Neuronal stem cell (in vitro differentiated cells): ENCODE measurements around the gene RNASE11.

Source experiments
- DNase-seq: peaks from one replicate; pipeline ENCODE4 v3.0.0-alpha.2; 2013; ENCODE audit warnings: low spot score
- H2AFZ ChIP-seq: one replicate; pipeline ENCODE4 v1.6.1; 2013; ENCODE audit warnings: mild to moderate bottlenecking, low read length, inconsistent platforms
- H2AK5ac ChIP-seq: 2 replicates; pipeline ENCODE4 v1.6.1; 2013; ENCODE audit warnings: low read depth, mild to moderate bottlenecking, inconsistent platforms, low read length, moderate library complexity, mixed read lengths
- H2BK120ac ChIP-seq: 2 replicates; pipeline ENCODE4 v1.6.1; 2013; ENCODE audit warnings: low read depth, mild to moderate bottlenecking, inconsistent platforms, low read length, moderate library complexity, mixed read lengths
- H2BK12ac ChIP-seq: one replicate; pipeline ENCODE4 v1.6.1; 2013; ENCODE audit warnings: low read length, inconsistent platforms
- H2BK15ac ChIP-seq: 2 replicates; pipeline ENCODE4 v1.6.1; 2013; ENCODE audit warnings: mild to moderate bottlenecking, low read length, inconsistent platforms, mixed read lengths
- H2BK5ac ChIP-seq: one replicate; pipeline ENCODE4 v1.6.1; 2013; ENCODE audit warnings: inconsistent platforms, mild to moderate bottlenecking, low read length, moderate library complexity
- H3K14ac ChIP-seq: one replicate; pipeline ENCODE4 v1.6.1; 2013; ENCODE audit warnings: low read length, inconsistent platforms
- H3K18ac ChIP-seq: 2 replicates; pipeline ENCODE4 v1.6.1; 2013; ENCODE audit warnings: low read length, inconsistent platforms
- H3K23ac ChIP-seq: 2 replicates; pipeline ENCODE4 v1.6.1; 2013; ENCODE audit warnings: low read depth, mild to moderate bottlenecking, mixed read lengths, low read length, inconsistent platforms; ENCODE audit not compliant: poor library complexity
- H3K27ac ChIP-seq: replicated peaks from 3 replicates; pipeline ENCODE4 v1.5.1; 2013; ENCODE audit warnings: low read length, inconsistent platforms
- H3K27me3 ChIP-seq, 3 experiments: 2 replicates each; pipeline ENCODE4 v1.6.1; 2013; ENCODE audit warnings: low read length in 3 of 3, mild to moderate bottlenecking in 2 of 3, inconsistent platforms in 1 of 3, low read depth in 1 of 3, mixed read lengths in 1 of 3, moderate library complexity in 1 of 3; ENCODE audit not compliant: control insufficient read depth in 3 of 3, insufficient read depth in 3 of 3
- H3K36me3 ChIP-seq, 2 donors: replicated peaks in 1 of 2; 2 replicates each; pipeline ENCODE4 v1.6.1; 2013; ENCODE audit warnings: low read length in 2 of 2; ENCODE audit not compliant: control insufficient read depth in 2 of 2, insufficient read depth in 2 of 2
- H3K4ac ChIP-seq: 2 replicates; pipeline ENCODE4 v1.6.1; 2013; ENCODE audit warnings: inconsistent platforms, mild to moderate bottlenecking, low read length, moderate library complexity
- H3K4me1 ChIP-seq, 2 donors: 1 replicate in 1 of 2; 2 replicates in 1 of 2; pipeline ENCODE4 v1.6.1; 2013; ENCODE audit warnings: low read length in 2 of 2, low read depth in 1 of 2; ENCODE audit not compliant: control insufficient read depth in 2 of 2, insufficient read depth in 1 of 2
- H3K4me2 ChIP-seq: one replicate; pipeline ENCODE4 v1.6.1; 2013; ENCODE audit warnings: mild to moderate bottlenecking, low read length, inconsistent platforms; ENCODE audit not compliant: insufficient read depth, poor library complexity, severe bottlenecking
- H3K4me3 ChIP-seq, 2 donors: 2 replicates each; pipeline ENCODE4 v1.5.1; 2013; ENCODE audit warnings: low read length in 2 of 2, mild to moderate bottlenecking in 2 of 2, inconsistent platforms in 1 of 2, moderate library complexity in 1 of 2
- H3K79me1 ChIP-seq: one replicate; pipeline ENCODE4 v1.6.1; 2013; ENCODE audit warnings: low read depth, mild to moderate bottlenecking, inconsistent platforms, low read length, moderate library complexity
- H3K9ac ChIP-seq: one replicate; pipeline ENCODE4 v1.6.1; 2013; ENCODE audit warnings: mild to moderate bottlenecking, low read depth, low read length, inconsistent platforms; ENCODE audit not compliant: poor library complexity
- H3K9me3 ChIP-seq, 2 donors: replicated peaks in 1 of 2; 2 replicates each; pipeline versions ENCODE3 to v1.6.1; 2013; ENCODE audit warnings: low read length in 2 of 2, mild to moderate bottlenecking in 2 of 2, inconsistent platforms in 1 of 2, low read depth in 1 of 2, mixed read lengths in 1 of 2, moderate library complexity in 1 of 2; ENCODE audit not compliant: control insufficient read depth in 2 of 2, insufficient read depth in 1 of 2
- H4K8ac ChIP-seq: one replicate; pipeline ENCODE4 v1.6.1; 2013; ENCODE audit warnings: low read depth, mild to moderate bottlenecking, inconsistent platforms, low read length, moderate library complexity
- H4K91ac ChIP-seq: one replicate; pipeline ENCODE4 v1.6.1; 2013; ENCODE audit warnings: low read length, low read depth, mild to moderate bottlenecking, inconsistent platforms; ENCODE audit not compliant: poor library complexity
- WGBS, 2 donors: extraction: QIAGEN DNeasy Blood & Tissue Kit; methylation state at CpG; one replicate each; pipeline ENCODE4 v1.1.7; 2013; ENCODE audit warnings: missing lambda C conversion rate in 2 of 2, mixed read lengths in 1 of 2; ENCODE audit not compliant: insufficient read length in 2 of 2, insufficient replicate concordance in 1 of 2; ENCODE audit errors: extremely low coverage in 2 of 2; 5-methylcytosine and 5-hydroxymethylcytosine counted together

The RNASE11 gene

GRCh38 chr14:20617138-20618003 lies 29.6 kb upstream of the RNASE11 start:
- Histone ChIP-seq H3K36me3 (no peaks in the 10 kb centered on the region), H2BK5ac (no peak overlapping the region), H2BK15ac (no peak overlapping the region), H2BK120ac (no peak overlapping the region), H2AFZ (no peak overlapping the region), H3K4me1 (peaks cover 0 to under 1% of the 10 kb centered on the region in 2 donors), H3K9me3 (no peaks in the 10 kb centered on the region), H3K4me2 (no peak overlapping the region), H3K18ac (no peak overlapping the region), H3K4ac (no peak overlapping the region), H2AK5ac (no peak overlapping the region), H3K9ac (no peak overlapping the region), H3K23ac (no peak overlapping the region), H3K14ac (no peak overlapping the region), H4K8ac (no peak overlapping the region), H3K27me3 (peaks cover 0 to 17% (median 0%) of the 10 kb centered on the region in 3 experiments), H3K79me1 (no peaks in the 10 kb centered on the region), H3K4me3 (no peak overlapping the region), H2BK12ac (no peak overlapping the region), H4K91ac (no peak overlapping the region), H3K27ac (no peak overlapping the region)
- WGBS, 2 donors = no CpG with 5 or more reads among the region's 12 CpGs
- DNase-seq = no peak

GRCh38 chr14:20615996-20616395 lies 28.2 kb upstream of the RNASE11 start:
- no peak overlapping the region for H2BK12ac ChIP-seq
- no peak overlapping the region for H4K8ac ChIP-seq
- no peak overlapping the region for H3K4ac ChIP-seq
- no peak for DNase-seq
- no CpG with 5 or more reads among the region's 5 CpGs for WGBS, 2 donors
- no peak overlapping the region for H3K23ac ChIP-seq
- H4K91ac ChIP-seq = no peak overlapping the region
- H3K27ac ChIP-seq = no peak overlapping the region
- no peak overlapping the region for H3K4me2 ChIP-seq
- H2BK5ac ChIP-seq = no peak overlapping the region
- H3K18ac ChIP-seq = no peak overlapping the region
- no peak overlapping the region for H3K14ac ChIP-seq
- no peaks in the 10 kb centered on the region for H3K9me3 ChIP-seq
- peaks cover 0 to 8% (median 3%) of the 10 kb centered on the region in 3 experiments for H3K27me3 ChIP-seq
- no peaks in the 10 kb centered on the region for H3K4me1 ChIP-seq
- H2AFZ ChIP-seq = no peak overlapping the region
- no peaks in the 10 kb centered on the region for H3K79me1 ChIP-seq
- H3K36me3 ChIP-seq = no peaks in the 10 kb centered on the region
- no peak overlapping the region for H2BK120ac ChIP-seq
- no peak overlapping the region for H3K9ac ChIP-seq
- H3K4me3 ChIP-seq = no peak overlapping the region
- H2BK15ac ChIP-seq = no peak overlapping the region
- no peak overlapping the region for H2AK5ac ChIP-seq

GRCh38 chr14:20614038-20614840 lies 26.4 kb upstream of the RNASE11 start:
- Histone ChIP-seq H2AFZ (peak overlapping the region; percentile 83), H2BK15ac (no peak overlapping the region), H3K27ac (peak overlapping the region; percentile 33), H3K4me2 (peak overlapping the region; percentile 35), H3K4me1 (no peaks in the 10 kb centered on the region), H3K36me3 (no peaks in the 10 kb centered on the region), H3K14ac (no peak overlapping the region), H2BK120ac (no peak overlapping the region), H3K9me3 (no peaks in the 10 kb centered on the region), H2BK12ac (no peak overlapping the region), H3K4me3 (peak overlapping the region; percentile 59 to 82), H4K8ac (no peak overlapping the region), H3K4ac (no peak overlapping the region), H3K18ac (no peak overlapping the region), H2AK5ac (no peak overlapping the region), H2BK5ac (no peak overlapping the region), H3K23ac (no peak overlapping the region), H3K9ac (no peak overlapping the region), H3K27me3 (peaks cover 0 to 3% (median 3%) of the 10 kb centered on the region in 3 experiments), H3K79me1 (no peaks in the 10 kb centered on the region), H4K91ac (no peak overlapping the region)
- no CpG with 5 or more reads among the region's 17 CpGs for WGBS, 2 donors
- DNase-seq = no peak
